Measurements from ENCODE around the gene WNT9B. TPM values are rescaled to one million over a fixed set of nuclear protein-coding genes. Genes with fewer than 3 reads are reported as not detected.

Gene WNT9B
- total RNA-seq, 4 donors from 2014 or later: 0.27 to 0.59 TPM; not detected in 2

- no peak for TF ChIP-seq CTCF (IDR thresholded peaks at IDR 0.05)
- no peak for TF ChIP-seq POLR2A (IDR thresholded peaks at IDR 0.05)
- no peak for DNase-seq
Measured at GRCh38 chr17:46890638-46891037, 39.3 kb downstream of the WNT9B start.

GRCh38 chr17:46892192-46892703 lies 40.9 kb downstream of the WNT9B start:
- Histone ChIP-seq H3K4me1 (no peaks in the 10 kb centered on the region), H3K27me3 (no peaks in the 10 kb centered on the region), H3K9me3 (no peaks in the 10 kb centered on the region), H3K27ac (no peak overlapping the region), H3K4me3 (no peak overlapping the region), H3K36me3 (no peaks in the 10 kb centered on the region)
- no peak for DNase-seq
- TF ChIP-seq CTCF (IDR thresholded peaks at IDR 0.05): no peak
- TF ChIP-seq POLR2A (IDR thresholded peaks at IDR 0.05): no peak
- intact Hi-C loops (cut with DNase I; ENCODE audit: low total_unique reads): no loop called here

More at GRCh38 chr17:46890638-46891037, 39.3 kb downstream of the WNT9B start:
- H3K4me3 ChIP-seq: no peak overlapping the region
- H3K27me3 ChIP-seq: no peaks in the 10 kb centered on the region
- no peaks in the 10 kb centered on the region for H3K4me1 ChIP-seq
- H3K27ac ChIP-seq: no peak overlapping the region
- no peaks in the 10 kb centered on the region for H3K9me3 ChIP-seq
- no peaks in the 10 kb centered on the region for H3K36me3 ChIP-seq
- intact Hi-C loops (cut with DNase I; ENCODE audit: low total_unique reads): no loop called here

GRCh38 chr17:46894024-46894423 lies 42.6 kb downstream of the WNT9B start:
- Histone ChIP-seq H3K9me3 (no peaks in the 10 kb centered on the region), H3K4me3 (no peak overlapping the region), H3K27me3 (no peaks in the 10 kb centered on the region), H3K4me1 (no peaks in the 10 kb centered on the region), H3K27ac (no peak overlapping the region), H3K36me3 (no peaks in the 10 kb centered on the region)
- intact Hi-C loops (cut with DNase I; ENCODE audit: low total_unique reads): no loop called here
- no peak for DNase-seq
- TF ChIP-seq POLR2A (IDR thresholded peaks at IDR 0.05) (no peak), CTCF (IDR thresholded peaks at IDR 0.05) (no peak)

GRCh38 chr17:46894476-46895151 lies 43.2 kb downstream of the WNT9B start:
- Histone ChIP-seq H3K4me1 (no peaks in the 10 kb centered on the region), H3K36me3 (no peaks in the 10 kb centered on the region), H3K9me3 (no peaks in the 10 kb centered on the region), H3K27ac (no peak overlapping the region), H3K27me3 (no peaks in the 10 kb centered on the region), H3K4me3 (no peak overlapping the region)
- TF ChIP-seq POLR2A (IDR thresholded peaks at IDR 0.05): no peak
- TF ChIP-seq CTCF (IDR thresholded peaks at IDR 0.05): no peak
- DNase-seq: no peak
- intact Hi-C loops (cut with DNase I; ENCODE audit: low total_unique reads): no loop called here

- intact Hi-C loops (cut with DNase I; ENCODE audit: low total_unique reads): no loop called here
- TF ChIP-seq POLR2A (IDR thresholded peaks at IDR 0.05) (no peak), CTCF (IDR thresholded peaks at IDR 0.05) (no peak)
- Histone ChIP-seq H3K4me1 (no peaks in the 10 kb centered on the region), H3K27me3 (no peaks in the 10 kb centered on the region), H3K9me3 (no peaks in the 10 kb centered on the region), H3K36me3 (no peaks in the 10 kb centered on the region), H3K27ac (no peak overlapping the region), H3K4me3 (no peak overlapping the region)
- DNase-seq: no peak
Measured at GRCh38 chr17:46895171-46895570, 43.8 kb downstream of the WNT9B start.

Data from uterus (tissue), 4 donors.